ENCODE results near the gene SLC25A41.

Gene SLC25A41

DNA sequence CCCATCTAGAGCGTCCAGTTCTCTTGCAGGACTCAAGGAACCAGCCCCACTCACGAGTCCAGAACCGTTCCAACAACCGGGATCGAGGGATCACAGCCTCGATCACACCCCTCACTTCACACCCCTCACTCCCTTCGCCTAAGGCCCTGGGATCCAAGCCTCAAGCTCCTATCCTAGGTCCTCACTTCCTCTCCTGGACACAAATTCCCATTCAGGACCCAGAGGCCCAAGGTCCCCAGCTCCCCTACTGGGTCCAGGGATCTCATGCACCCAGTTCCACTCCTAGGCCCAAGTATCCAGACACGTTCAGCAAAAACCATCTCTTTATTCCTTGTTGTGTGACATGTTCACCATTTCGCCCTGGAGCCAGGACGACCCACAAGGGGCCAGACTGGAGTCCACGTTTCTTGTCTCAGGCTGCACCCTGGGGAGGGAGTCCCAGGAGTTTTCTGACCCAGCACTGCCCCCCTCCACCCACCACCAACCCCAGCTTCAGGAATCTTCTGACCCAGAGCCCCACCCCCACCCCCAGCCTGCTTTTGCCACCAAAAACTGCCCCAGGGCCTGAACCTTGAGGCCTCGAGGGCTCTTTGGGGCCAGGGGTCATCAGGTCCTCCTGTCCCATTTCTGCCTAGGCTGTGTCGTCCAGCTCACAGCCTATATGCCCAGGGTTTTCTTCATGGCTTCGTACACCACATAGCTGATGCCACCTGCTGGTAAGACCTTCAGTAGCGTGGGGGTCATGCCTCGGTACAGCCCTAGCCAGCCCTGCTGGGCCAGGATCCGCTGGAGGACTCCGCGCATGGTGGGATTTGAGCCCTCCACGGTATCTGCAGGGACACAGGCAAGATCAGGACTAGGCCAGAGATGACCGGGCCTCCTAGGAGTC is 7.6 kb downstream of the SLC25A41 start:
- peak; percentile 53 for DNase-seq

DNA sequence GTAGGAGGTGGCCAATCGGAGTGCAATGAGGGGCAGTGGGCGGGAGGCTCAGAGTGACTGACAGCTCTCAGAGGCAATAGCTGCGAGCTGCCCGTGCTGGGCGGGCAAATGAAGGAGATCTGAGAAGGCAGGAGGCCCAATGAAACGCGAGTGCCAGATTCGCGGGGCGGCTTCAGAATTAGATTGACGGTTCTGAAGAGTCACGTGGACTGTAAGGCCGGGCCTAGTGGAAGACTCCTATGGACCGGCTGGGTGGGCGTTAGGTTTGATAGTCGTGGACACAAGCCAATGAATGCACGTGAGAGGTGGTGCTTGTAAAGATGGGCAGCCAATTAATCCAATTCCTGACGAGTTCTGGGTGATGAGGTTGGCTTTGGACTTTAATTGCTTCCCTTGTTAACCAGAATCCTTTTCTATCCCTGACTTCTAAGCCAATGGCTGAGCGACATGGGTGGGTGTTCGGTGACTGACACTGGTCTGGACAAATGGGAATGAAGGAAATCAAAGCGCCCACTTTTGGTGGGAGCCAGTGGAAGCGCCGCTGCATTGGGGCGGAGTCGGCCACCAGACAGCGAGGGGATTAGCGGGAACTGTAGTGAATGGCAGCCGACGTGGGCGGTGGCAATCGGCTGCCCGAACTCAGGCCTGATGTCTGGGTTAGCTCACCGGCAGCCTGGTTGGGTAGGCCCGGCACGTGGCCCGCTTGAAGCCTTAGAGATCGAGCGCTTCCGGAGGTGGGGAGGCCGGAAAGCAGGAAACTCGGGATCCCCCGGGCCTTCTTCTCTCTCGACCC is 8.4 kb downstream of the SLC25A41 start:
- DNase-seq, result peak; percentile 100

DNA sequence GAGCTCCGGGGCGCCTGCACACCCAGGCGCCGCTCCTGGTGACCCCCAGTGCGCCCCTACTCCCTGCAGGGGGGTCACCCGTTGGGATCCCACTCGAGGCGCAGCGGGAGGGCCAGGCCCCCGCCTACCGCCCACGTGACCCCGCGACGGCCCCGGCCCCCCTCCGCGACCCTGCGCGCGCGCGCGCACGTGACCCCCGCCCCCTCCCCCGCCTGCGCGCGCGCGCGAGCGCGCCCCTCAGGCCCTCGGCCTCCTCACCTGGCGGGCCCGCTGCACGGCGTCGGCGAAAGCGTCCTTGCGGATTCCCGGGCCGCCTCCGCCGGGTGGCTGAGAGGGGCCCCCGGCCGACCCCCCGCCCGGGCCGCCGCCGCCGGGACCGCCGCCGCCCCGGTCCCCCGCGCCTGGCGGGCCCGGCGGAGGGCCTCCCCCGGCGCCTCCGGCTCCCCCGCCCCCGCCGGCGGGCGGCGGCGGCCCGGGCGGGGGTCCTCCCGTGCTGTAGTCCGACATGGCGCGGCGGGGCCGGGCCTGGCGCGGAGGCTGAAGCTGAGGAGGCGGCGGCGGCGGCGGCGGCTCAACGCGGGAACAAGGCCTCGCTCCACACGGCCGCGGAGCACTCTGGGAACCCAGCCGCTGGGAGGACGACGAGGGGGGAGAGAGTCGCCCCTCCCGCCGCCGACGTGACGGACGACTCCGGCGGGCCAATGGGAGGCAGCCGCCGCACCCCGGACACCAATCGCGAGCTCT is 9.2 kb downstream of the SLC25A41 start, which contains the start of gene KHSRP:
TSS of gene KHSRP (minus strand) at position 617 of the 744 bp plus-strand sequence. CDS start at position 507, 110 bp downstream.
- no peak for DNase-seq

DNA sequence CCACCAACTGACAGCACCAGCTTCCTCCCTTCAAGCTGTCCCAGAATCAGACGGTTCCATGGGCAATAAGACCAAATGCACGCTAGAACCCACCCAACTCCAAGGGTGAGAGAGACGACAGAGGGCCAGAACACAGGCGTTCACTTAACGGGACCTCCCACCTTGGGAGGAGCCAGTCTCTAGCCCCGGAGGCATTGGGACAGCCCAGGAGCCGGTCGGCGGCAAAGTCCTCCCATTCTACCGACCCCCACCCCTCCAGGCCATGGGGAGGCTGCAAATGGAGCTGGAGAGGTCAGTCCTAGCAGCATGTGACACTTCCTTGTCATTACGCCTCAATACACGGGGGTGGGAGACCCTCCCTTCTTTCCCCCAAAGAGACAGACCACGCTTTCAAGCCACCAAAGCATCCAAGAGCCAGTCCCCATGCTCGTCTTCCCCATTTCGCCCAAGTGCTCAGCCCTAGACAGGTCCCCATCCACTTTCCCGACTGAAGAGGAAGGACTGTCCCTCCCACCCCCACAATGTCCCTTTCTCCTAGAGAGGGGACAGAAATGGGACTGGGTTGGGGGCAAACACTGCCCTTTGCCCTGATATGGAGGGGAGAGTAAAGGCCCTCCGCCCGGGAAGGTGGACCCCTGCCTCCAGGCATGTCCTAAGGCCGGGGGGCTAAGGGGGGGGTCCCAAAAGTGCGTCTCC is 9.9 kb downstream of the SLC25A41 start:
- DNase-seq, result peak; percentile 89

DNA sequence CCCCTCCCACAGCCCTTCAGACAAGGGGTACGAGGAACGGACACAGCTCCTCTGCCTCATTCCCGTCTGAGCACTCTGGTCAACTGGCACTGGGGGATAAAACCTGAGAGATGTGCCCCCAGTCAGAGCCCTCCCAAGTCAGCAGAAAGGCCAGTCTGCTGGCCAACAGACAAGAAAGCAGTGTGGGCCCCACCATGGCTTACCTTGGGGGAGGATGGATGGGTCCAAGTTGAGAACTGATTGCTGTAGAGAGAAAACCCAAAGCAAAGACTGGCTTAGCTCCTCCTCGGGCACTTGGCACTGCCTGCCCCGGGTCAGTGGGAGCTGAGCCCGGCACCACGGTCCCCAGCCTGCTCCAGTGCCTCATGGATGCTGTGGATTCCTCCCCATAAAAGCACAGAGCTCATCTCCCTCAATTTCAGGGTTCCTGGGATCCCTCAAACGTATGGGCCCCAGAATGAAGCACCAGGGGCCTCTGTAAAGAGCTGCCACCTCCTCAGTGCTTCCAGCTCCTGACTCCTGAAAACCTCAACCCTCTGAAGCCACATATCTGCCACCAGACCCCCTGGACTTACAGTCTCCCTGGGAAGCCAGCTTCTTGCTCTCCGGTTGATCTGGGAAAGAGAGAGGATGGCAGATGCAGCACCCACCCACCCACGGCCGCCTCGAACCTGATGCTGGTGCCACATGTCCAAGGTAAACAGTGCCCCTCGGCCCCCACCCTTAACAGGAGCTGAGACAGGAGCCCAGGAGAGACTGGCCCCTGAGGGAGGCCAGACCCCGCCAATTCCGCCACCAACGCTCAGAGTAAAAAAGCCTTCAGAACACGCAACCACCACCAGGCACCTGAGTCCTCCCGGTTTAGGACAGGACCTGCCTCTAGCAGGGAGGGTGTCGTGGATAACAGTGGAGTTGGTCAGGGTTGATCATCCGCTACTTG is 12.2 kb downstream of the SLC25A41 start:
- DNase-seq, result no peak

DNA sequence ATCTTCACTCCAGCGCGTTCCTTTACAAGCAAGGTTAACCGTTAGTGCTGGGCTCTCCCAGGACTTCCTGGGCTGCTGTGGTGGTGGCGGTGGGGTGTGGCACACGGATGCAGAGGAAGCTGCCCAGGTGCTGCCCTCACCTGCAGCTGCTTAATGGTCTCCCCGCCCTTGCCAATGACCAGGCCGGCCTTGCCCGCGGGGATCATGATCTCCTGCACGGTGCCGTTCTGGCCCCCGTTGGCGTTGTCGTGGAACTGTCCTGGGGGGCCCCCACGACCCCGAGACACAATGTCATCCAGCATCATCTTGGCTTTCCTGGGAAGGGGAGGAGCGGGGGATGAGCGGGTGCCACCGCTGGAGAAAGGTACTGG is 15.0 kb downstream of the SLC25A41 start:
- DNase-seq, result no peak

DNA sequence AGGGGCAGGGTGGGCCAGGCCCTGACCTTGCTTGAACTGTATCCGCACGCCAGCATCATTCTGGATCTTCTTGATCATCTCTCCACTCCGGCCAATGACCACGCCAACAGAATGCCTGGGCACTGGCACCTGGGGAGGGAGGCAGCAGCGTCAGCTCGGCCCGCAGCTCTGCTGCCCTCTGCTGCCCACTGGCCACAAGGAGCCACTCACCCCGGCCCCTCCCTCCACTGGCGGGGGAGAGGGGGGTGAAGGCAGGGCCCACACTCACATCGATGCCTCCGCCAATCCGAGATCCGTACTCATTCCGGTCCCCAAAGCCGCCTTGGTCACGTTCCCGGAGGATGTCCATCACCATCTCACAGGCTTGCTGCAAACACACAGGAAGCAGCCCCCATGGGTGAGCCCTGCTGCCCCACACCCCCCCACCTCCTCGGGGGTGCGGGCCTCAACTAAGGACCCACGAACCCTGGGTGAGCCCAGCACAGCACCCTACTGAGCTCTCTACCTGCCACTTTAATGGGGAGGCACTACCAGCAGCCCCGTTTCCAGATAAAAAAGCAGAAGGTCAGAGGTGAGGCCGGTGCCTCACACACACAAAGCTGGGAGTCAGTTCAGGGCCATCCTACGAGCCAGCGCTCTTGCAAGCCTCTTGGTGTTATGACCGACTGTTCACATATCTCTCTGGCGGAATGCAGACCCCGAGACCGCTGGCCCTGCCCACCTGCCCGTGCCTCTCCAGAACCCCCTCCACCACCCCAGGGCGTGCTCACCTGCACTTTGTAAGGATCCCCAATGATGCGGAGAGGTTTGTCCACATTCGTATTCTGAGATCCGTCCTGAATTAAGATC is 15.6 kb downstream of the SLC25A41 start:
- peak; percentile 58 for DNase-seq

DNA sequence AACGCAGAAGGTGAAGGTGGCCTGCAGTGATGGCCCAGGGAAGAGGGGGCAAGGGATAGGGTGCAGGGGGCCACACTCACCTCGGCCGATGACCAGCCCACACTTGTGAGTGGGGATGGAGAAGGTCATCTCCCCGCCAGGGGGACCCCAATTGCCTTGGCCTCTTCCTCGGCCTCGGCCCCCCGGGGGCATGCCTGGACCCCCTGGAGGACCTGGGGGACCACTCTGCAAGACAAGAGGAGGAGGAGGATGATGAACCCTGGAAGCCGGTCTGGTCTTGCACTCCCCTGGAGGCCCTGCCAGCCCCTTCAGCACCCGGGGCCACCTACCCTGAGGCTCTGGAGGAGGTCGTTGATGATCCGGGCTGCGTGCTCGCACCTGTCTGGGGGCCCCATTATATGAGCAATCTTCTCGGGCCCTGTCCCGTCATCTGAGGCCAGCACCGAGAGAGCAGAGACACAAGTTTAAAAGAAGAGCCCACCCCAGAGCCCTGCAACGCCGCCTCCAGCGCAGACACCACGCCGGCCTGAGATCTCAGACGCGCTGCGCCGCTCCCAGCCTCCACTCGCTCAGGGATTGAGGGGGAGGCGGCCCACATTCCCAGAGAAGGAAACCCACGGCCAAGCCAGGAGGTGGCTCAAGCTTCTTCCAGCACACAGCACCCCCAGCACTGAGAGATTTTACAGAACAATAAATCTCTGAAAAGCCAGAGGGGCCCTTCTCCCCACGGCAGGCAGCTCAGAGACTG is 16.7 kb downstream of the SLC25A41 start:
- DNase-seq, result peak; percentile 45

DNA sequence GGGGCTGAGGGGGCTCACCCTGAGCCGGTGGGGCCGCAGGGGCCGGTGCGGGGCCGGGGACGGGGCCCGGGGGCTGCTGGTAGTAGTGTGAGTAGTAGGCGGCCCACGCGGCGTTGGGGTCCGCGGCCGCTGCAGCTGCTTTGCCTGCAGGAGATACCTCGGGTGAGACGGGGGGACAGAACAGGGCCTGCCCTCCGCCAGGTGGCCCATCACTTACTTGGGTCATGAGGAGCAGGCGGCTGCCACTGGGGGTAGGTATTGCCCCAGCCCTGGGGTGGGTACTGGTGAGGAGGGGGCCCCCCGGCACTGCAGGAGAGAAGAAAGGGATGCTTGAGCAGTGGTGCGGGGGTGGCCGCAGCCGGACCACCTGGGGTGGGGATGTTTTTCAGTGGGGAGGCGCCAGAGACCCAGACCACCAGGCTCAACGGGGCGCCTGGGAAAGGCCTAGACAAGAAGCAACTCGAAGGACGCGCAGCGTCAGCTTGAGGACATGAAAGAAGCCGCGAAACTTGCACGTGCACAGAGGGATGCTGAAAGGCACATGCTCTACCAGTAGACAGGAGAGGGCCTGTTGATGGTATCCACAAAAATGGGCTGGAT is 17.9 kb downstream of the SLC25A41 start:
- no peak for DNase-seq

DNA sequence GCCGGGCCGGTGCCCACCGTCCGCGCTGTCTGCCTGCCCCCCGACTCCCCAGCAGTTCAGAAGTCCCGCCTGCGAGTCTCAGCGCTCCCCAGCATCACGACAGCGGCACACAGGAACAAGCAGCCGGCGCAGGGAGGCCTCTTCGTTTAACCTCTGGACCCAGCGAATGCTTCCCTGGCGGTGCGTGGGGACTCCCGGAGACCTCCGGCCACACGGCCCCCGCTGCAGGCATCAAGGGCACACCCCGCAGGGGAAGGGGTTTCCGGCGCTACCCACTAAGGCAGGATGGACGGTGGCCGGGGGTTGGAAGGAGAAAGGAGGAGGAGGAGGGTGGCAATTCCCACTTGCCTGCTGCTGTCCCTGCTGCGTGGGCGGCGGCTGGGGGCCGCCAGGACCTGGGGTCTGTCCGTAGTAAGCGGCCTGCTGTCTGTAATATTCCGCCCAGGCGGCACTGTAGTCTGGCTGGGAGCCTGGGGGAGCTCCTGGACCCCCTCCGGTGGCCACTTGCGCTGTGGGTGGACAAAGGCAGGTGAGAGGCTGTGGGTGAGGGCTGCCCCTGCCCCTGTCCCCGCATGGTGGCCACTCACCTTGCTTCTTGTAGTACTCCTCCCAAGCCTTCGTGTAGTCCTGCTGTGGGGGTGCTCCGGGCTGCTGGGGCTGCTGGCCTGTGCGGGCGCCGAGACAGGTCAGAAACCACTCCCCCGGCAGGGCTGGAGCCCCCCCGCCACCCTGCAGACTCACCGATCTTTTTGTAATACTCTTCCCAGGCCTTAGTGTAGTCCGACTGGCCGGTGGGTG is 18.6 kb downstream of the SLC25A41 start:
- DNase-seq, result peak; percentile 52

DNA sequence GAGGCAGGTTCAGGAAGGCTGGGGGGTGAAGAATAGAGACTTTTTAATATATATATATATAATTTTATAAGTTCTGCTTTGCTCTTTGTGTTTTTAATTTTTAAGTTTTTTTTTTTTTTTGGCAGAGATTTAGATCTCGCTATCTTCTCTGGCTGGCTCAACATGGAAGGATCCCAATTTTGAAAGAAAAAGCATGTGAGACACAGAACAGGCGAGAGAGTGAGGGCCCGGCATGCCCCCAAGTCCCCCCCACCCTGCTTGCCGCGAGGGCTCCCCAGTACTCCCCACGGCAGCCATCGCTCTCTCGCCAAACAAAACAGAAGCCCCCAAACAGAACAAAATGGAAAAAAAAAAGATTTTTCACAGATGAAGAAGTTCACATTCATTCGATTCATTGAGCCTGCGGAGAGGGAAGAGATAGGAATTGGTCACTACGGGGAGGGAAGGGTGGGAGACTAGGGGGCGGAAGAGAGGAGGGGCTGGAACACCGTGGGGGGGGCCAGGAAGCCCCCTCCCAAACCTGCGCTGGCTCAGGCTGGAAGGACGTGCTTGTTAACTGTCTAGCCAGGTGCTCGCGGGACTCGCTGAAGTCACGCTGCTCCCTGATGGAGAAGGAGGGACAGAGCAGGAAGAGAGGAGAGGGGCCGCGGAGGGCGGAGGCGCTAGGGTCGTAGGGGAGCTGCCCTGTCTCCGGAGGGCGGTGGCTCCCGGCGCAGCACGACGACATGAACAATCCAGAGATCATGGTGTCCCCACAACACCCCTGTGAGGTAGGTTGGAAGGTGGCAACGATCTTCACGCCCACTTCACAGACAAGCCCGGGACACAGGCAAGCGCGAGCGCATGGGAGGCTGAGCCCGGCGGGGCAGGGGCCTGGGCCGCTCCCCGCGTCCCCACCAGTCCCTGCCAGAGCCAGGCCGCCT is 19.6 kb downstream of the SLC25A41 start:
- DNase-seq, result peak; percentile 66

DNA sequence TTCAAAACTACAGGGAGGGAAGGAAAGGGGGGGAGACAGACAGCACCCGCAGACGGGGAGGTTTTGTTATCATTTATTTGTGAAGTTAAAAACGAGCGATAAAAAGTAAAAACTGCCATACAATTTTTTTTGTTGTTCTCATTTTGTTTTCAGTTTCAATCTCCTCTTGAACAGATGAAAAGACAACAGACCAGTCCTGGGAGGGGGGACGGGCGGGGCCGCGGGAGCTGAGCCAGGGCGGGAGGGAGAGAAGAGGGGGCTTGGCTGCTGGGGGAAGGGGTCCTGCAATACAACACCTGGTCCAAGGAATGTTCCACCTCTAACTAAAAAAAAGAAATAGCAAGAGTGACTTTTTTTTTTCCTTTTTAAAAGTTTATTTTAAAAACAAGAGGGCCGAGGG is 20.3 kb downstream of the SLC25A41 start:
- no peak for DNase-seq

DNA sequence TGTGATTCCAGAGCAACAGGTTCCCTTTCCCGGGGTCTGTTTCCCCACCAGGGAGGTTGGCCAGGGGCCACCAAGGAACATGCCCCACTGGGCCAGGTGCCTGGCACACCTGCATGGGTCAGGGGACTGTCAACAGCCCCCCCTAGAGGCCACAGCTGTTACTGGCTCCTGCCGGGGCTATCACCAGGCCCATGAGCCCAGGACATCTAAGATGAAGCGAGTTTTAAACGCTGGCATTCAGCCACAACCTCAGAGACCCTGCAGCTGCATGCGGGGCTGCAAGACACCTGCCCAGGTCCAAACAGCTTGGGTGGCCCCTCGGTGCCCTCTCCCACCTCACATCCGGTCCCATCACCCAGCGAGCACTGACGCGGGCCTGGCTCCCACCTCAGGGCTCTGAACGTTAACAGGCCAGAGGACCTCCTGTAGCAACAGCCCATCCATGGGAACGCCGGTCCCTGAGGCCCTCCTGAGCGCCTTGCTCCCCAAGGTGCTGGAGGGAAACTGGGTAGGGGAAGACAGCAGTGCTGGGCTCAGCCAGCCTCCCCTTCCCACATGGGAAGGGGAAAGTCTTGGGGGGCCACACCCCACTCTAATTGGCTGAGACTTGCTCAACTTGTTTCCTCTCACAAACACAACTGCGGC is 21.0 kb downstream of the SLC25A41 start:
- DNase-seq, result peak; percentile 78

DNA sequence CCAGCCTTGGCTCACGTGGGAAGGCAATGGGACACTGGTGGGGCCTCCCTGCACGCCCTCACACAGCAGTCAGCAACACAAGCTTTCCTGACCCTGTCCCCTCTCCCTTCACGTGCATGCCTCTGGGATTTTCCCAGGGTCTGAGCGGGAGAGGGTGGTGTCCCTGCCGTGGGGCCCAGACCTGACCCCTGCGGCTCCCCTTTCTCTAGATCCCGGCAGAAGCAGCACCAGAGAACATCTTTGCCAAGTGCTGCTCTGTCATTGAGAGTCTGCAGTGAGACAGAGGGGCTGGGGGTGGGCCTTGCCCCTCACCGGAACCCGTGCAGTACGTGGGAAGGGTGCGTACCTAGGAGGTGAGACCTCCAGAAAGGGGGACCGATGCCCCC is 21.5 kb downstream of the SLC25A41 start:
- DNase-seq, result no peak

DNA sequence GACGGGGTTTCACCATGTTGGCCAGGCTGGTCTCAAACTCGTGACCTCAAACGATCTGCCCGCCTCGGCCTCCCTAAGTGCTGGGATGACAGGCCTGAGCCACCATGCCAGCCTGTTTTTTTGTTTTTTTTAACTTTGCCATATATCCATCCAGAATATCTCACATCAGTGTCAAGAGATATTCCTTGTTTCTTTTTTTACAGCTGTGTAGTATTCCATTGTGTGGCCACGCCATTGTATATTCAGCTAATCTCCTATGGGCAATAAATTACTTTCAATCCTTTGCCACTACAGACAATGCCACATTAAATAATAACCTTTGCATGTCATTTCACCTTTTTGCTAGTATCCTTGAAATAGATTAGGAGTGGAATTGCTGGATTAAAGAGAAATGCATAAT is 24.2 kb downstream of the SLC25A41 start:
- DNase-seq, result no peak

DNA sequence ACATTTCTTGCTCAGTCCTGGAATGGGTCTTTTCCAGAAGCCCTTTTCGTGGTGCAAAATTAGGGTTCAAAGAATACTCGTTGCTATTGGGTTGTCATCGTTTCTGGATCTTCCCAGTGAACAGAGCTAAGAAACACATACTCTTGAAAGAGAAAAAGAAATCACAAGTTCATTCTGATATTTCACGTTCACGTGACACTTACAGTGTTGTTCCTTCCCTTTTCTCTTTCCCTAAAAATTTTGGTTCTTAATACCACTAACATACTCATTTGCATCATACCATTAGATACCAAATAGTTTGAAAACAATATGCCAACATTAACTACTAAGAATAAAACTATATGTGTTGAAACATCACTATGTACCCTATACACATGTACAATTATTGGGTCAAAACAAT is 27.2 kb downstream of the SLC25A41 start:
- DNase-seq, result no peak
